Peyer's patch (tissue), 4 donors: ENCODE measurements around the gene NUP62. TPM values are rescaled to one million over a fixed set of nuclear protein-coding genes. Genes with fewer than 3 reads are reported as not detected.

ENCODE experiments used
- DNase-seq, 3 donors: peaks; one replicate each; pipeline ENCODE4 v3.0.0-alpha.2; 2017 to 2019
- H3K27ac ChIP-seq, 4 donors: fragments of 200-600 bp; sonication (generic); one replicate each; pipeline ENCODE4 v1.5.1; 2016 to 2019
- H3K27me3 ChIP-seq, 2 donors: fragments of 200-600 bp; sonication (generic); one replicate each; pipeline ENCODE4 v1.5.1; 2019
- H3K36me3 ChIP-seq, 3 donors: fragments of 200-600 bp; sonication (generic); one replicate each; pipeline ENCODE4 v1.5.1; 2016 to 2019
- H3K4me1 ChIP-seq, 4 donors: fragments of 200-600 bp; sonication (generic); one replicate each; pipeline ENCODE4 v1.5.1; 2016 to 2019
- H3K4me3 ChIP-seq, 4 donors: fragments of 200-600 bp; sonication (generic); 1 replicate in 3 of 4; 2 replicates in 1 of 4; pipeline ENCODE4 v1.5.1; 2016 to 2019; ENCODE audit warnings: mild to moderate bottlenecking in 1 of 4
- H3K9me3 ChIP-seq, 4 donors: fragments of 200-600 bp; sonication (generic); one replicate each; pipeline ENCODE4 v1.5.1; 2016 to 2019; ENCODE audit warnings: mild to moderate bottlenecking in 1 of 4
- CTCF ChIP-seq, 6 experiments: fragments of 450-650 bp in 4 of 6; fragments of 200-600 bp in 2 of 6; sonication (generic) in 1 of 6; IDR thresholded peaks; one replicate each; pipeline ENCODE4 v1.5.1; 2017 to 2019; ENCODE audit warnings: antibody characterized with exemption in 6 of 6, mild to moderate bottlenecking in 3 of 6, moderate library complexity in 1 of 6
- POLR2A ChIP-seq, 2 donors: fragments of 450-650 bp; IDR thresholded peaks; one replicate each; pipeline ENCODE4 v1.5.1; 2017; ENCODE audit warnings: antibody characterized with exemption in 2 of 2, mild to moderate bottlenecking in 2 of 2, moderate library complexity in 2 of 2
- total RNA-seq, 4 donors: library from RNA; depleted of rRNA; stranded (reverse); fragments of >200 nt; gene quantifications; one replicate each; pipeline ENCODE4 v1.1.0, GENCODE V29; 2016

Gene NUP62
- total RNA-seq, 4 donors from 2014 or later, result 40.0 to 54.5 (median 46.0) TPM

GRCh38 chr19:49931293-49932040 lies 2.2 kb upstream of the NUP62 start:
- H3K9me3 ChIP-seq, result no peaks in the 10 kb centered on the region
- no peak overlapping the region for H3K4me3 ChIP-seq
- no peak overlapping the region for H3K27ac ChIP-seq

GRCh38 chr19:49930483-49931011 lies 1.2 kb upstream of the NUP62 start:
- TF ChIP-seq POLR2A (IDR thresholded peaks at IDR 0.05) (no peak), CTCF (IDR thresholded peaks at IDR 0.05) (no peak)
- no peak for DNase-seq
- Histone ChIP-seq H3K9me3 (no peaks in the 10 kb centered on the region), H3K27me3 (no peaks in the 10 kb centered on the region), H3K27ac (peak overlapping the region in 2 of 4 donors; percentile 2 to 92), H3K36me3 (peaks cover 0 to 4% (median 0%) of the 10 kb centered on the region in 3 donors), H3K4me3 (peak overlapping the region in 1 of 4 donors; percentile 24), H3K4me1 (peaks cover 0 to 24% (median 5%) of the 10 kb centered on the region in 4 donors)

More at GRCh38 chr19:49931293-49932040, 2.2 kb upstream of the NUP62 start:
- no peak for TF ChIP-seq CTCF (IDR thresholded peaks at IDR 0.05)
- no peak for TF ChIP-seq POLR2A (IDR thresholded peaks at IDR 0.05)
- Histone ChIP-seq H3K4me1 (peaks cover 0 to 24% (median 5%) of the 10 kb centered on the region in 4 donors), H3K27me3 (no peaks in the 10 kb centered on the region), H3K36me3 (peaks cover 0 to 4% (median 0%) of the 10 kb centered on the region in 3 donors)
- DNase-seq, result no peak

- Histone ChIP-seq H3K9me3 (no peaks in the 10 kb centered on the region), H3K27me3 (no peaks in the 10 kb centered on the region), H3K4me1 (peaks cover 0 to 24% (median 5%) of the 10 kb centered on the region in 4 donors), H3K4me3 (peak overlapping the region; percentile 71 to 93 (median 90)), H3K27ac (peak overlapping the region; percentile 89 to 92 (median 91)), H3K36me3 (peaks cover 0 to 8% (median 0%) of the 10 kb centered on the region in 3 donors)
- TF ChIP-seq CTCF (IDR thresholded peaks at IDR 0.05) (peak in 3 of 6 experiments; percentile 30 to 37 (median 31)), POLR2A (IDR thresholded peaks at IDR 0.05) (peak; percentile 77 to 80)
- peak; percentile 89 to 96 (median 94) for DNase-seq
Measured at GRCh38 chr19:49929611-49930482, 543 bp upstream of the NUP62 start.

GRCh38 chr19:49927526-49928264 lies 1.6 kb downstream of the NUP62 start:
- DNase-seq, result no peak
- Histone ChIP-seq H3K27me3 (no peaks in the 10 kb centered on the region), H3K36me3 (peaks cover 0 to 27% (median 0%) of the 10 kb centered on the region in 3 donors), H3K4me3 (peak overlapping the region in 2 of 4 donors; percentile 6 to 93), H3K4me1 (peaks cover 0 to 28% (median 7%) of the 10 kb centered on the region in 4 donors), H3K27ac (peak overlapping the region in 2 of 4 donors; percentile 92), H3K9me3 (no peaks in the 10 kb centered on the region)
- no peak for TF ChIP-seq CTCF (IDR thresholded peaks at IDR 0.05)
- no peak for TF ChIP-seq POLR2A (IDR thresholded peaks at IDR 0.05)

GRCh38 chr19:49926515-49926914 lies 2.8 kb downstream of the NUP62 start:
- peaks cover 0 to 30% (median 0%) of the 10 kb centered on the region in 3 donors for H3K36me3 ChIP-seq
- no peaks in the 10 kb centered on the region for H3K27me3 ChIP-seq
- peaks cover 0 to 28% (median 8%) of the 10 kb centered on the region in 4 donors for H3K4me1 ChIP-seq
- DNase-seq, result no peak
- no peaks in the 10 kb centered on the region for H3K9me3 ChIP-seq
- TF ChIP-seq POLR2A (IDR thresholded peaks at IDR 0.05) (no peak), CTCF (IDR thresholded peaks at IDR 0.05) (no peak)
- H3K27ac ChIP-seq, result no peak overlapping the region
- H3K4me3 ChIP-seq, result no peak overlapping the region
